Stimulated activated CD8-positive, alpha-beta memory T cell treated with anti-CD3 and anti-CD28 coated beads, Interleukin-7, amount 100 ng/mL, for 4 hours (primary cell): ENCODE measurements around the gene FOXO1.

Experiments used
- DNase-seq, 2 donors: peaks; one replicate each; pipeline ENCODE4 v3.0.0-alpha.2; 2020; ENCODE audit warnings: low read depth in 2 of 2

The FOXO1 gene

GRCh38 chr13:40547591-40548315 is 118.7 kb downstream of the FOXO1 start:
- DNase-seq = no peak

- DNase-seq = no peak
Observed at GRCh38 chr13:40546047-40546446, 120.4 kb downstream of the FOXO1 start.

GRCh38 chr13:40540328-40541044 is 126.0 kb downstream of the FOXO1 start:
- no peak for DNase-seq

GRCh38 chr13:40539576-40540327 is 126.7 kb downstream of the FOXO1 start:
- no peak for DNase-seq

- no peak for DNase-seq
Observed at GRCh38 chr13:40537146-40537895, 129.1 kb downstream of the FOXO1 start.

GRCh38 chr13:40536443-40537113 is 129.9 kb downstream of the FOXO1 start:
- DNase-seq = no peak

- DNase-seq = no peak
Observed at GRCh38 chr13:40535345-40535836, 131.1 kb downstream of the FOXO1 start.

GRCh38 chr13:40534456-40534855 is 132.0 kb downstream of the FOXO1 start:
- no peak for DNase-seq

- DNase-seq = no peak
Observed at GRCh38 chr13:40533072-40533471, 133.4 kb downstream of the FOXO1 start.

GRCh38 chr13:40530961-40531360 is 135.5 kb downstream of the FOXO1 start:
- DNase-seq = no peak

- DNase-seq = no peak
Observed at GRCh38 chr13:40528881-40529280, 137.6 kb downstream of the FOXO1 start.

- DNase-seq = no peak
Observed at GRCh38 chr13:40527914-40528313, 138.5 kb downstream of the FOXO1 start.

- no peak for DNase-seq
Observed at GRCh38 chr13:40522282-40522681, 144.2 kb downstream of the FOXO1 start.

- no peak for DNase-seq
Observed at GRCh38 chr13:40520916-40521315, 145.5 kb downstream of the FOXO1 start.

GRCh38 chr13:40519637-40520036 is 146.8 kb downstream of the FOXO1 start:
- DNase-seq = no peak

- peak; percentile 27 to 41 for DNase-seq
Observed at GRCh38 chr13:40518481-40518882, 148.0 kb downstream of the FOXO1 start.

GRCh38 chr13:40517486-40518480 is 148.7 kb downstream of the FOXO1 start:
- no peak for DNase-seq

- no peak for DNase-seq
Observed at GRCh38 chr13:40515702-40516101, 150.7 kb downstream of the FOXO1 start.

GRCh38 chr13:40514802-40515201 is 151.6 kb downstream of the FOXO1 start:
- no peak for DNase-seq

- DNase-seq = no peak
Observed at GRCh38 chr13:40509876-40510275, 156.6 kb downstream of the FOXO1 start.
